ENCODE data around the gene PLA2G4B. TPM values are rescaled to one million over a fixed set of nuclear protein-coding genes. Genes with fewer than 3 reads are reported as not detected.

PLA2G4B gene
- total and polyA plus RNA-seq, 2 donors (not counting 1 experiment from before 2014, with no cell fraction given), result 22.6 to 33.2 TPM

DNA sequence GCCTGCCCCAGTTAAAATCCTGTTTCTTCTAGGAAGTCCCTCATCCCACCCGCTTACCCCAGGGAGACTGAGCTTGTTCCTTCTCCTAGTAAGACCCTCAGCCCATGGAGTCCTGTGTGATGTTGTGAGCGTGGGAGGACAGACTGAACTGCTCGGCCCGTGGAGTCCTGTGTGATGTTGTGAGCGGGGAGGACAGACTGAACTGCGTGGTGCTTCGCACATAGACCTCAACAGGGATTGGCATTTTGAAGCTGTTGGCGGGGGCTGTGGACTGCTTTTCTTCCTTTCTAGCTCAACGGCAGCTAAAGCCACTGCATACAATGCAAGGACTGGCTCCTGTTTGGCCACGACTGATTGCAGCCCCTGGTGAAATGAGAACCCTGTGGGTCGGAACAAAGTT lies 56.8 kb downstream of the PLA2G4B start:
- H3K27me3 ChIP-seq (replicated peaks in 1 of 4; ENCODE audit: control extremely low read depth in 1 of 4, control insufficient read depth in 3 of 4, insufficient read depth in 4 of 4, low read length in 3 of 4), result no peaks in the 10 kb centered on the region
- no peaks in the 10 kb centered on the region for H3K27me3 Mint-ChIP-seq
- intact Hi-C loops (cut with micrococcal nuclease), result loop anchor here (2.0 to 10.0 kb wide), 3 partner anchors 75 to 991 kb away; partner anchors contain the start of gene MAPKBP1
- TF ChIP-seq, protein P1, sequence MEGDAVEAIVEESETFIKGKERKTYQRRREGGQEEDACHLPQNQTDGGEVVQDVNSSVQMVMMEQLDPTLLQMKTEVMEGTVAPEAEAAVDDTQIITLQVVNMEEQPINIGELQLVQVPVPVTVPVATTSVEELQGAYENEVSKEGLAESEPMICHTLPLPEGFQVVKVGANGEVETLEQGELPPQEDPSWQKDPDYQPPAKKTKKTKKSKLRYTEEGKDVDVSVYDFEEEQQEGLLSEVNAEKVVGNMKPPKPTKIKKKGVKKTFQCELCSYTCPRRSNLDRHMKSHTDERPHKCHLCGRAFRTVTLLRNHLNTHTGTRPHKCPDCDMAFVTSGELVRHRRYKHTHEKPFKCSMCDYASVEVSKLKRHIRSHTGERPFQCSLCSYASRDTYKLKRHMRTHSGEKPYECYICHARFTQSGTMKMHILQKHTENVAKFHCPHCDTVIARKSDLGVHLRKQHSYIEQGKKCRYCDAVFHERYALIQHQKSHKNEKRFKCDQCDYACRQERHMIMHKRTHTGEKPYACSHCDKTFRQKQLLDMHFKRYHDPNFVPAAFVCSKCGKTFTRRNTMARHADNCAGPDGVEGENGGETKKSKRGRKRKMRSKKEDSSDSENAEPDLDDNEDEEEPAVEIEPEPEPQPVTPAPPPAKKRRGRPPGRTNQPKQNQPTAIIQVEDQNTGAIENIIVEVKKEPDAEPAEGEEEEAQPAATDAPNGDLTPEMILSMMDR (IDR thresholded peaks at IDR 0.05), result no peak
- TF ChIP-seq EZH2 (IDR thresholded peaks at IDR 0.05; ENCODE audit: borderline replicate concordance, insufficient read depth, low read depth, low read length, poor library complexity, severe bottlenecking), result no peak
- H2AFZ ChIP-seq (ENCODE audit: insufficient read depth, low read depth, low read length, poor library complexity, severe bottlenecking), result peak overlapping the region; percentile 70
- H3K4me1 ChIP-seq (ENCODE audit: control insufficient read depth in 2 of 2, insufficient read depth in 2 of 2, low read length in 2 of 2), result peaks cover 37 to 41% of the 10 kb centered on the region in 2 donors
- no peaks in the 10 kb centered on the region for H4K20me1 ChIP-seq (ENCODE audit: control insufficient read depth, insufficient read depth, low read length, poor library complexity, severe bottlenecking)
- no peak for ATAC-seq (ENCODE audit: low read depth)
- peak overlapping the region; percentile 97 for H3K27ac Mint-ChIP-seq
- peak overlapping the region; percentile 84 for H3K4me3 Mint-ChIP-seq
- peaks cover 2% of the 10 kb centered on the region in 2 experiments for H3K36me3 ChIP-seq (replicated peaks in 1 of 2; ENCODE audit: control extremely low read depth in 1 of 2, control insufficient read depth in 1 of 2, extremely low read depth in 1 of 2, insufficient read depth in 2 of 2, low read length in 1 of 2)
- ChIA-PET CTCF (interaction anchor here (0.8 to 11.0 kb wide), 8 partner anchors 7 to 122 kb away, joined by 3 to 81 read pairs (median 6); partner anchors contain the start of gene MAPKBP1), POLR2A (interaction anchor here (1.5 to 1.7 kb wide), 3 partner anchors 9 to 121 kb away, joined by 4 to 7 read pairs (median 6); partner anchors contain the start of gene MAPKBP1)
- H3K4me2 ChIP-seq (replicated peaks; ENCODE audit: low read depth, low read length, poor library complexity, severe bottlenecking), result peak overlapping the region; percentile 77
- H3K27ac ChIP-seq (ENCODE audit: low read length in 2 of 2), result peak overlapping the region; percentile 71 to 80
- H3K9me3 ChIP-seq (ENCODE audit: control extremely low read depth in 1 of 3, control insufficient read depth in 2 of 3, insufficient read depth in 1 of 3, low read length in 2 of 3), result peaks cover 0 to 9% (median 2%) of the 10 kb centered on the region in 3 donors
- peak overlapping the region; percentile 49 for H3K9ac ChIP-seq (ENCODE audit: low read length)
- peaks cover 4% of the 10 kb centered on the region for H3K79me2 ChIP-seq (ENCODE audit: control insufficient read depth, insufficient read depth, low read length)
- DNase-seq, result no peak
- 100% methylated on average over 8 of the region's 11 CpGs for WGBS (ENCODE audit: insufficient coverage)
- peaks cover 40% of the 10 kb centered on the region for H3K4me1 Mint-ChIP-seq
- no peak overlapping the region for H3K4me3 ChIP-seq (ENCODE audit: control extremely low read depth in 1 of 5, extremely low read depth in 1 of 5, insufficient read depth in 1 of 5, low read depth in 2 of 5, low read length in 4 of 5)
- H3K9me3 Mint-ChIP-seq (ENCODE audit: insufficient read depth), result no peaks in the 10 kb centered on the region

DNA sequence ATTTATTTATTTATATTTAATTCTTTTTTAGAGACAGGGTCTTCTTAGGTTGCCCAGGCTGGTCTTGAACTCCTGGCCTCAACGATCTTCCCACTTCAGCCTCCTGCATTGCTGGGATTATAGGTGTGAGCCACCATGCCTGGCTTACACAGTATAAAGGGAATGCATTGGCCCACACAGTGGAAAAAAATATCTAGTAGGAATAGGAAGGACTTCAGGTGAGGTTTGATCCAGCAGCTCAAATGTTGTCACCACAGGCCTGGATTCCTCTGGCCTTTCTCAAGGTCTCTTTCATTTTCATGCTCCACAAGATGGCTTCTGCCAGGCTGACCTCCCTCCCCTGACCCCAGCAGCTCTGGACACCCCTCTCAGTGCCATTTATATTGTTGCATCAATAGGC lies 57.3 kb downstream of the PLA2G4B start:
- no peaks in the 10 kb centered on the region for H3K27me3 ChIP-seq (replicated peaks in 1 of 4; ENCODE audit: control extremely low read depth in 1 of 4, control insufficient read depth in 3 of 4, insufficient read depth in 4 of 4, low read length in 3 of 4)
- no peaks in the 10 kb centered on the region for H4K20me1 ChIP-seq (ENCODE audit: control insufficient read depth, insufficient read depth, low read length, poor library complexity, severe bottlenecking)
- H3K9me3 Mint-ChIP-seq (ENCODE audit: insufficient read depth), result no peaks in the 10 kb centered on the region
- DNase-seq, result no peak
- H3K4me1 Mint-ChIP-seq, result peaks cover 38% of the 10 kb centered on the region
- H3K9me3 ChIP-seq (ENCODE audit: control extremely low read depth in 1 of 3, control insufficient read depth in 2 of 3, insufficient read depth in 1 of 3, low read length in 2 of 3), result peaks cover 0 to 9% (median 2%) of the 10 kb centered on the region in 3 donors
- intact Hi-C loops (cut with micrococcal nuclease), result loop anchor here (2.0 to 10.0 kb wide), 3 partner anchors 75 to 991 kb away; partner anchors contain the start of gene MAPKBP1
- WGBS (ENCODE audit: insufficient coverage), result no CpG with 5 or more reads among the region's 1 CpG
- no peak overlapping the region for H3K4me3 ChIP-seq (ENCODE audit: control extremely low read depth in 1 of 5, extremely low read depth in 1 of 5, insufficient read depth in 1 of 5, low read depth in 2 of 5, low read length in 4 of 5)
- H3K27ac ChIP-seq (ENCODE audit: low read length in 2 of 2), result peak overlapping the region; percentile 13 to 80
- peaks cover 2% of the 10 kb centered on the region in 2 experiments for H3K36me3 ChIP-seq (replicated peaks in 1 of 2; ENCODE audit: control extremely low read depth in 1 of 2, control insufficient read depth in 1 of 2, extremely low read depth in 1 of 2, insufficient read depth in 2 of 2, low read length in 1 of 2)
- CTCF ChIA-PET, result interaction anchor here (0.8 to 11.0 kb wide), 7 partner anchors 7 to 123 kb away, joined by 3 to 81 read pairs (median 5); partner anchors contain the start of gene MAPKBP1
- no peak overlapping the region for H3K4me3 Mint-ChIP-seq
- no peak overlapping the region for H3K4me2 ChIP-seq (replicated peaks; ENCODE audit: low read depth, low read length, poor library complexity, severe bottlenecking)
- ATAC-seq (ENCODE audit: low read depth), result no peak
- POLR2A ChIA-PET, result interaction anchor here (1.6 to 1.7 kb wide), 2 partner anchors 69 to 122 kb away, joined by 4 to 6 read pairs; partner anchors contain the start of gene MAPKBP1
- H3K9ac ChIP-seq (ENCODE audit: low read length), result no peak overlapping the region
- H2AFZ ChIP-seq (ENCODE audit: insufficient read depth, low read depth, low read length, poor library complexity, severe bottlenecking), result no peak overlapping the region
- peak overlapping the region; percentile 84 for H3K27ac Mint-ChIP-seq
- H3K27me3 Mint-ChIP-seq, result no peaks in the 10 kb centered on the region
- H3K79me2 ChIP-seq (ENCODE audit: control insufficient read depth, insufficient read depth, low read length), result peaks cover 4% of the 10 kb centered on the region
- H3K4me1 ChIP-seq (ENCODE audit: control insufficient read depth in 2 of 2, insufficient read depth in 2 of 2, low read length in 2 of 2), result peaks cover 37 to 41% of the 10 kb centered on the region in 2 donors
- TF ChIP-seq, protein P1 (IDR thresholded peaks at IDR 0.05), result no peak
- TF ChIP-seq EZH2 (IDR thresholded peaks at IDR 0.05; ENCODE audit: borderline replicate concordance, insufficient read depth, low read depth, low read length, poor library complexity, severe bottlenecking), result no peak
